HPDE6-E6E7 (cell line): ENCODE measurements around the gene TMEM115.

Experiments
- DNase-seq: peaks from one replicate; pipeline ENCODE4 v3.0.0; 2011; ENCODE audit warnings: missing footprints; ENCODE audit errors: extremely low spot score

TMEM115 gene, protein sequence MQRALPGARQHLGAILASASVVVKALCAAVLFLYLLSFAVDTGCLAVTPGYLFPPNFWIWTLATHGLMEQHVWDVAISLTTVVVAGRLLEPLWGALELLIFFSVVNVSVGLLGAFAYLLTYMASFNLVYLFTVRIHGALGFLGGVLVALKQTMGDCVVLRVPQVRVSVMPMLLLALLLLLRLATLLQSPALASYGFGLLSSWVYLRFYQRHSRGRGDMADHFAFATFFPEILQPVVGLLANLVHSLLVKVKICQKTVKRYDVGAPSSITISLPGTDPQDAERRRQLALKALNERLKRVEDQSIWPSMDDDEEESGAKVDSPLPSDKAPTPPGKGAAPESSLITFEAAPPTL

DNA sequence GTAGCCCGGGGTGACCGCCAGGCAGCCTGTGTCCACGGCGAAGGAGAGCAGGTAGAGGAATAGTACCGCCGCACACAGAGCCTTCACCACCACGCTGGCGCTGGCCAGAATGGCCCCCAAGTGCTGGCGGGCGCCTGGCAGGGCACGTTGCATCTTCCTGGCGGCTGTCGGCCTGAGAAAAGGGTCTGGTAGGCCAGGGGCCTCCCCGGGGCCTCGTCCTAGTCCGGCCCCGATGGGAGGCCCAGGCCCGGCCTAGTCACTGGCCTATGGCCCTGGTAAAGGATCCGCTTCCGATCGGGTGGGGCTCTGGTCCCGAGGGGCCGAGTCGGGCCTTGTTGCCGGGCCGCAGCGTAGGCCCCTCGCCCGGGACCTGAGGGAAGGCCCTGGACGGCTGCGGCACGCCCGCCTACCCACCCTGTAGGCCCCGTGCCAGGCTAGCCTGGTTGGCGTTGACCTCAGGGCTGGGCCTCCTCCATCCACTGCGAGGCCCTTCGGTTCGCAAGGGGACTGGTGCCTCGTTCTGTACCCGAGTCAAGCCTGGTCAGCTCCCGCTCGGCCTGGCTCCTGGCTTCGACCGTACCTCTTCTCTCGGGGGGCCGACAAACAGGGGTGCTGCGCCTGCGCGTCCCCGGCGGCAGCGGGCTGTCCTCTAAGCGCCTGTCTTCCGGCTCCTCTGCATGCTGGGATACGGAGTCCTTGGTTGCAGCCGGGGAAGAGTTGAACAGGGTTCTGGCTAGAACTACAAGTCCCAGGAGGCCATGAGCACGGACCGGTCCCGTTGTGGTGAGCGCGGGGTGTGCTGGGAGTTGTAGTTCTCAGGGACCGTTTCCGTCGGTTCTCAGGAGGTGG is at the start of gene TMEM115:
Gene TMEM115 (minus strand): TSS at position 611 of the 849 bp plus-strand sequence. CDS start 458 bp downstream, at position 153.
- DNase-seq: peak; percentile 80

DNA sequence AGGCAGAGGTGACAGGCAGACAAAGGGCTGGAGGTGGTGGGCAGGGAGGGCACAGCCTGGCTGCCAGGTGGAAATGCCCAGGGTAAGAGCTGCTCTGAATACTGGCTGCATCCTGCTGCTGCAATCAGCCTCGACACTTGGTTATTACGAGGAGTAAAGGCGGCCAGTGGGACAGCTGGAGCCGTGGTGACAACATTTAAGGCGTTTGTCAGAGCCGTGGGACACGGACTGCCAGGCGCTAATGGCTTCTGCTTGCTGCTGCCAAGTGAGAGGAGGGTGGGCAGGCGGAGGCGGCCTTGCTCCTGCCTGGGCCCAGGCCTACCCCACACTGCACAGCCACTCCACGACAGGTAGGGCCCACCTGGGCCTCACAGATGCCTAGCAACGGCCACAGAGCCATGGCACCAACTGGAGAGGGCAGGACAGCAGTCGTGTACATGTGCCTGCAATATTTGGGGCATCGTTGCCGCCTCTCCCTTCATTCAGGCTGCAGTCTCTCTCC is 49.2 kb upstream of the TMEM115 start:
- no peak for DNase-seq

DNA sequence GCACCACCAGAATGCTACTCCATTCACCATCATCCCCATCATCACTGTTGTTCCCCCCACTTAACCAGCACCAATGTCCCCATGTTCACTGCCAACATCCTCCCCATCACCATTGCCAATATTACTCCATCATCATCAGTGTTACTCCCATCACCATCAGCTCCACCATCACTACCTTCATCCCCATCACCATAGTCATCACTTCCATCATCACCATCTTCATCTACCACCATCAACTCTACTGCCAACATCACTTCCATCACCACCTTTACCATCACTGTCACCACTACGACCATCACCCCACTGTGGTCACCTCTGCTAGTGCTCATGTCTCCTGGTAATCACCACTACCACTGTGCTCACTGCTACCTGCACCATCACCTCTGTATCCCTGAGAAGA is 47.2 kb upstream of the TMEM115 start:
- no peak for DNase-seq

DNA sequence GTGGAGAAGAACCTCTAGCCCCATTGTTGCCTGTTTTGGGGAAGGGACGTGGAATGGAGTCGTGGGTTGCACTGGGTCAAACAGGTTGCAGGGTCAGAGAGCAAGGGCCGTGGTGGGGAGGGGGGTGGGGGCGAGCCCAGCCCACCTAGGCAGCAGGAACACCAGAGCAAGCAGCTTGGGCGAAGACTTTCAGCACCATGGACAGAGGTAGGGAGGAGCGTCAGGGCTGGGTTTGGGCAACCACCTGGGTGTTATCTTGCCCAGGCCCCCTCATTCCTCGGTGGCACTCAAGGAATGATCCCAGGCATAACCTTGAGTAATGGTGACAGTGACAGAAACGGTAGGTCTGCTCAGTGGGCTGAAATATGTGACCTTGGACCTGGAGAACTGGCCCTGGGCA is 45.9 kb upstream of the TMEM115 start:
- DNase-seq: no peak

DNA sequence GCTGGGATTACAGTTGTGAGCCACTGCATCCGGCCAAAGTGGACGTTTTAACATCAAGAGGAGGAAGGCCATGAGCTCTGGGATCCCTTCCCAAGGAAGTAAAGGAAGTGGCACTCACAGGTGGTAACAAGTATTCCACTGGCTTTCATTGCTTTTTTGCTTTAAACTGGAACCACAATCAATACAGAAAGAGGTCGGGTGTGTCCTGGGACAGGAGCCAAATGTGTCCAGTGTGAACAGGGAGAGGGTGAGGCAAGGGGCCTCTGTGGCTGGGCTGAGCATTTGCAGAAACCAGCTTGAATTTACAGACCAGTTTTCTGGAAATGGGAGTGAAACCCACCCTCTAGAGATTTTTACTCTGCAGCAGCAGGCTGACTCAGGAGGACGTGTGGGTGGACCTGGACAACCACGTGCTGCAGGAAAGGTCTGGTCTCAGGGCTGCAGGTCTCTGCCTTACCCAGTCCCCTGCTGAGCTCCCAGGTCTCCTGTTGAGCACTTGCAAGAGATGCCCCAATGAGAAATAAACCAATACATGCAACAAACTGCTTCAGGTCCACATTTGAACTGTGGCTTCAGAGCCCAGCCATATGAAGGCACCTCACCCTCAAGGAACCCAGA is 42.8 kb upstream of the TMEM115 start:
- DNase-seq: no peak

DNA sequence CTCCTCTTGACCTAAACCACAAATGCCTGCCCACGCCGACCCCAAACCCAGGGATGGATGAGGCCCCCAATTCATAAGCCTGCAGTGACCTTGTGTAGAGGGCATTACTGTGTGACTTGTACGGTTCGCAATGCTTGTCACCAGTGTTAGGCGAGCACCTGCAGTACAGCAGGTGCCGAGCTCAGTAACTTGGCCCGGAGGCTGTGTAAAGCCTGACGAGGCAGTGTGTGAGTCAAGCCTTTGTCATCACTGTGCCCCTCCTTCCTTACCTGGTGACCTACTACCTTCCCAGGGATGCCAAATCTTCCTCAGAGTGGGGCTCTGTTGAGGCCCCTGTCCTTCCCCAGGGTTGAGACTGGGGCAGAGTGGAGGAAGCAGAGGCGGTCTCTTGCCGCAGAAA is 37.2 kb upstream of the TMEM115 start:
- peak; percentile 82 for DNase-seq

DNA sequence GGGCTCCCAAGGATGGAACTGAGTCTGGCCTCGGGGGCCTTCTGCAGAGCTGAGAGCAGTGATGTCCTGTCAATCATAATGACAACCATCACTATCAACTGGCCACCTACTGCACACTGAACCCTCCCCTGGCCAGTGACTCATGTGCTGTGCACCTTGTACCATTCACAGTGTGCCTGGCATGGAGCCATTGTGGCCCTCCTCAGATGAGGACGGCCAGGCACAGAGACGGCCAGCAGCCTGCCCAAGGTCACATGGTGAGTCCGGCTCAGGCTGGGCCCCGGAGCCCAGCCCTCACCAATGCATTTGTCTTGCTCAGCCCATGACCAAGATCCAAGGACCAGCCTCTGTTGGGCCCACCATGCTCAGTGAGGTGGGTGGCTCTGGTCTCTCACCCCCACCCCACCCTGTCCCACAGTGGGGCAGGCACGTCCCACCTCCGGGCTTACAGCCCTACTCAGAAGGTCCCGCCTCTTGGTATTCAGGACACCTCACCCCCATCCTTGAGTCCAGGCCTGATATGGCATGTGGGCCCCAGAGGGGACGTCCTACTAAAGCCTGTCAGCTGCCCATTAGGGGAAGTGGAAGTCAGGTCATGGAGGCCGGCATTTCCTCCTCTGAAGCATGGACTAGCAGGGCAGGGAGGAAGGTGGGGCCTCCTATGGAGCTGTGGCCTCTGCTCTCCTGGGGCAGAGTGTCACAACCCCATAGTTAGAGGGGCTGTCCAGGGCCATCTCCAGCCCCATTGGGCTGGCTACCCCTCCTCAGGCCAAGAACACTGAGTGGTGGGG is 35.9 kb upstream of the TMEM115 start:
- no peak for DNase-seq

DNA sequence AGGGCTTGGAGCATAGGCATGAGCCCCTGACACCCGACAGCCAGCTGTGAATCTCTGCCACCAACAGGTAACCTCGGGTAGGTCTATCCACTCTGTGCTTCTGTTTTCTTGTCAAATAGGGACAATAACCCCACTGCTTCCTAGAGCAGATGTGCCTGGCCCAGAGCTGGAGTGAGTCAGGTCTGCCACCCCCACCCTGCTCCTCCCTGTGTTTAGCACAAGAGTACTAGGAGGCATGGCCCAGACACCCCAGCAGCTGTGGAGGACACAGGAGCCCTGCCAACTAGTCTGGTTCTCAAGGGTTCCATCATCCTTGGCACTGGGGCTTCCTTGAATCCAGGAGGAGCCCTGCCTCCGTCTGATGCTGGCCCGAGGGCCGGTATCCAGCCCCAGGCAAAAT is 33.7 kb upstream of the TMEM115 start:
- no peak for DNase-seq

DNA sequence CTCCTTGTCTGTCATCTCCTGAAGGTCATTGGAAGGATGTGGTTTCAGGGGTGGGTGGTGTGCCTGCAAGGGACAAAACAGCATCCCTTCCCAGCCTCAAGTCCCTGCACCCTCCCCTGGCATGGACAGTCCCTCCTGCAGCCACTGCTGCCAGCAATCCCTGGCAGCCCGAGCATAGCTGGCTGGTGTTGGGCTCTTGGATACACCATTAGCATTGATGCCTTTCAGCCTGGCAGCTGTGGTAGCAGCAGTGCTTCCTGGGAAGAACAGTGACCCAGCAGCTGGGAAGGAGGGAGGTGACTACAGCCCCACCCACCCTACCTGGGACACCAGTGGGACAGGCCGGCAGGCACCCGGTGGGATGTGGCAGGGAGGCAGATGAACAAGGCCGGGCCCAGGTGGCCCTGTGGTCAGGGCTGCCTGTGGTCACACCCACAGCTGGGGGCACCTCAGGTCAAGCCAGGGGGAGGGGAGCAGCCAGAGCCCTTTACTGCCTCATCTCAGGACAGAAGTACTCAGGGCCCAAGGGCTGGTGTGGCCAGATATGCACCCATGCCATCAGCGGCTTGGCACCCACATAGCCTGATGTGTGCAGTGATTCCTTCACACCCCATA is 32.9 kb upstream of the TMEM115 start:
- no peak for DNase-seq

DNA sequence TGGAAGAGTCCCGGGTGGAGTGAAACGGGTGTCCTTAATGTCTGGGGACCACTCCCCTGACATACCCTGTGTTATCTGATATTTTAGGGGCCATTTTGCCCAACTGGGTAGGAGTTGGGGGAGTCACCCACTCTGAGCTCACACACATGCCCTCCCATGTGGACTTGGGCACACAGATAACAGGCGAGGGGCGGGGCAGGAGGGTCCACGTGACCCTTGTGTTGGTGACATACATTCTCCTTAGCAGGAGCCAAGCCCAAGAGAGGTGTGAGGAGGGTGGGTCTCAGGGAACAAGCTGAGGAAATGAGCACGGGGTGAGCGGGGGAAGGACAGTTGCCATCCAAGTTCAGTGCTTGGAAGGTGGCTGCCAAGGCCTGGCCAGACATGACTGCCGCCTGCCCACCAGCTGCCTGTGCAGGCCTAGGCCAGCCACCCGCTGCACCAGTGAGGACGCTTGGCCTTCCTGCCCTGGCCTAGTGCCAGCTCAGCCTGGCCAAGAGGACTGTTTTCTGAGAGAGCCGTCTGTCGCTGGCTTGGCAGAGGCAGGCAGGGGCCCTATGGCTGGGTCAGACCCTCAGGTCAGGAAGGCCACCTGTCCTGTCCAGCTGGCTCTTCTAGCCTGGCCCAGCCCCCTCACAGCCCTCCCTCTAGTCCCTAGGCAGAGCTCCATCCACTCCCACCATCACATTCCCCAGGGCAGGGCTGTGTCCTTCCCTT is 31.3 kb upstream of the TMEM115 start:
- DNase-seq: no peak

DNA sequence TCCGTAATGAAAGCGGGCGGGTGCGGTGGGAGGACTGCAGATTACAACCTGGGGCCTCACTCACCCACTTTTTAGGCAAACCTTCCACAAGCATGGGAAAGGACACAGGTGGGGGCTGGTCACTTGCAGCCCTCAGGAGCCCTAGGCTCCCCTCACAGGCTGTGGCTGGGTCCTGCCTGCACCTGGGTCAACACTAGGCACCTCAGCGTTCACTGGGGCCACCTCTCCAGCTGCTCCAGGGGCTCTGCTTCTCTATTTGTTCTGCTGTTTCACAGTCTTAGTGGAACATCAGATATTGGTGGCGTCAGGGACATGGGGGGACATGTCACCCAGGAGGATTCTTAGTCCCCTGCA is 30.1 kb upstream of the TMEM115 start:
- DNase-seq: no peak

DNA sequence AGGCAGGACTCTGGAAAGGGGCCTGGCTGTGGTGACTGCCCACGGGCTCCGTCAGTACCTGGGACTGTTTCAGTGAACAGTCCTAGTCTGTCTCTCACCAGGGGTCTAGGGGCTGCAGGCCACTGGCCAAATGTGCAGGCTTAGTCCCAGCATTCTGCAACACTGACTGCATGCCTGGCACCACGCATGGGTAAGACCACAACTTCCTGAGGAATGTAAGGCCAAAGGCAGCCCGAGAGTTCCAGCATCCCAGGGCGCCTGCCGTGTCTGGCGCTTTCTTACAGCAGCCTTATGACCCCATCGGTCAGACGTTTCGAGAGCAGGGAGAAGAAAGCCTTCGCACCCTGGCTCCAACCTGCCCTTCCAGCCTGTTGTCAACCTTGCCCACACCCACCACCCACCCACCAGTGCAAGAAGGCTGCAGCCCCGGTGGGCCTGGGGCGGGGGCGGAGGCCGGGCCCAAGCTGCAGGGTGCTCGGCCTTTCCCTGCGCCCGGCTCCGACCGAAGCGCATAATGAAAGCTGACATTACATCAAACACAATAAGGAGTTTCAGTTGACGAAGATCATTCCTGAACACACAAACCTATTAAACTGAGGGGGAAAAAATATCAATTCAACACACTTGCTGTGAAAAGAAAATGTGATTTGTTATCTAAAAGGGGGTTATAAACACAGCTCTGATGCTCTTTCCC is 29.5 kb upstream of the TMEM115 start:
- no peak for DNase-seq

DNA sequence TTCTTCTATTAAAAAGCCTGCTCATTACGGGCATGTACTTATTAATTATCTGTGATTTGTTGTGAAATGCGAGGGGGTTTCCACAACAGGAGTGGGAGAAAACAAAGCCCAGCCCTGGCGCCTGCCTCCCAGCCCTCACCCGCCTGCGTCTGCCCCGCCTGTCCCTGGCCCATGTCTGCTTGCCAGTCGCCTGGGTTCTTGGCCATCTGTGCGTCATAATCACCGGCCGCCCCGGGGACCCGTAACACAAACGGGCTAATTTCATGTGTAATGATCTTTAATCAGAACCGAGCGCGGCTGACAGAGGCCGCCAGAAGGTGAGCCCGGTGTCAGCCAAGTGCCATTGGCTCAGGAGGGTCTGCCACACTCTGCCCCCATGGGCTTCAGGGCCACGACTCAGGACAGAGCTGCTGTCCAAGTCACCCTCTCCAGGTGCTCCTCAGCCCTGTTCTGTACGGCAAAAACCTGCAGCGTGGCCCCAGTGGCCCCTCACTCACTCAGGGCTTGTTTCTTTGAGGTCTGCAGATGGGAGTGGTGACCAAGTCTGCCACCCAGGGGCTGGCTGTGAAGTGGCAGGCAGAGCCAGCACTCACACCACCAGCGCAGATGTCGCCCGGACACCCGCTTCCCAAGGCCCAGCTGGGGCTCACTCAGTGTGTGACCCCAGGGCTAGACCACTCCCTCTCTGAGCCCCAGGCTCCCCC is 28.8 kb upstream of the TMEM115 start:
- no peak for DNase-seq

DNA sequence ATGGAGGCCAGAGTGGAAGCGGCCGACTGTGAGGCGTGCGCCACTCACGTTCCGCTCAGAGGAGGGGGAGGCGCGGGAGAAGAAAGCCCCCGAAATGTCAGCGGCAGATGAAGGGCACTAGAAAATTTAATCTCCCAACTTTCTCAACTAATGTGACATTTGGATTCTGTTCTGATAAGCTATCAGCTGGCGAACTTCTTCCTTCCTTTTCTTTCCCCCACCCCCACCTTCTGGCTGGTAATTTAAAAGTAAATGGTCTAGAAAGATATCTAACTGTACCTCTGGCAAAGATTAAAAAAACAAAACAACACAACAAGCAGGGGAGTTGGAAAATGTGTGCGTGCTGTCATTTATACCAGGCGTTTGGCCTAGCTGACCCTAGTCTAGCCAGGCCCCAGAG is 26.4 kb upstream of the TMEM115 start:
- no peak for DNase-seq

DNA sequence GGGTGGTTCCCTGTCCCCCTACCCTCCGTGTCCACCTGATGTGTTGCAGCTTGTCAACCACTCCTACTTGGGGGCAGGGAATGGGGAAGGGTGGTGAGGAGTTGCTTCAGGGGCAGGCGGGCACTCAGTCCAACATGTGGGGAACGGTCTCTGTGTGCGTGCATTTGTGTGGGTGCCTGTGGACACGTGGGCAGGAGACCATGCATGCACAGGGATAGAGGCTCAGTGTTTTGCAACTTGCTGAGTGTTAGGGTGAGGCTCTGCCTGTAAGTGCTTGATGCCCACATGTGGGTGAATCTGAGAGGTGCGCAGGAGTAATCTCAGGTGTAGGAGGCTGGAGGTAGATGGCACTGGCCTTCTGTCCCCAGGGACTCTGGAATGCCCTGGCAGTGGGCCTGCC is 24.4 kb upstream of the TMEM115 start:
- DNase-seq: no peak

DNA sequence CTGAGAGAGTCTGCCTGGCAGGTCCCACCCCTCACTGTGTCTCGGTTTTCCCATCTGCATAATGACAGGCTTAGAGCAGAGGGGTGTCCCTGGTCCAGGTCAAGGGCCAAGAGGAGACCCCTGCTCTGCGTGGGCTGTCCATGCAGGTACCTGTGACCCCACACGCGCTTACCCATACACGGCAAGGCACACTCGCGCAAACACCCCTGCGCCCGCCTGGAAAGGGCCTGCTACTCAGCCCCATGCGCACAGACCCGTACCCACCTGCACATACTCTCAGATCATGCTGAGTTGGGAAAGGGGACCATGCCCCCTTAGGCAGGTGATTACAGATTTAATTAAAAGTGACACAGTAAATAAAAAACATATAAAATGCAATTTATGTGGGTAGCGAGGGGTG is 23.4 kb upstream of the TMEM115 start:
- DNase-seq: no peak

DNA sequence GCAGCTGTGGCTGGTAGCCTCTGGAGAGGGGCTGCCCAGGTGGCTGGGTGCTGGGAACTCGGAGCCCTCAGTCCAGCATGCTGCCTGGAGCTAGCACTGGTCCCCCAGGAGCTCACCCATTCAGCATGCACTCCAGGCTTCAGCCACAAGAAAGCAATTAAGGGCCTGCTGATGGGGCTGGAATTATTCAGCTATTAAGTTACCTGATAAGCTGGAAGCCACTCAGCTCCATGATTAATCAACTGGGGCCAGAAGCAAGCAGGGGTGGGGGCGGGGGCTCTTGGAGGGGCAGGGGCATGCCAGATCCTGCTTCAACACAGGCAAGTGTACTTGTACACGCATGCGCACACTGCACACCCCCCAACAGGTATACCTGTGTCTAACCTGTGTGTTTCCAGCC is 22.1 kb upstream of the TMEM115 start:
- DNase-seq: no peak

DNA sequence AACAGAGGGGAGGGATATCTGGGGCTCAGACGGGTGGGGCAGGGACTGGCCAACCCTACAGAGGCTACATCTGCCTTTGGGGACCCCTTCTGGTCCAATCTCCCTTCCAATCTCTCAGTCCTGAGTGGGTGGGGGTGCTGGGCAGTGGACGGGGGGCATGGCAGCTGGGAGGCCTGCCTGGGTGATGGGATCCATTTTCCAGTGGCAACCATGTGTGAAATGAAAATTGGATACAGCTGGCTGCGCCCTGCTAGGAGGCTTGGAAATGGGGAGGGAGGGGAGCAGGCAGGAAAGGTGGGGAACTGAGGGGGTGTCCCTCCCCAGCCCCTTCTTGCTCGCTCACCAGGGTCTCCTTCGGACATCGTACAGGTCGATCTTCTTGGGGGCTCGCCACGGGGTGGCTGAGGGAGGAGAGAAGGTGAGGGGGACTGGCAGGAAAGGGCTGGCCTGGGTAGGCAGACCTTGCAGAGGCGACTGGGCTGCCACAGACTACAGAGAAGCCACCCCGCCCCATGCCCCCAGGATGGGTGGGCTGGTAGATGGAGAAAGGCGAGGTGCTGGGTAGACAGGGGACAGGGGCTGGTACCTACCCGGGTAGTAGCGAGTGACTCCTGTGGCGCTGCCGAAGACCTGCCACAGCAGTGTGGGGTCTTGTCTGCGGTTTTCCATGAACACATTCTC is 21.2 kb upstream of the TMEM115 start:
- no peak for DNase-seq

DNA sequence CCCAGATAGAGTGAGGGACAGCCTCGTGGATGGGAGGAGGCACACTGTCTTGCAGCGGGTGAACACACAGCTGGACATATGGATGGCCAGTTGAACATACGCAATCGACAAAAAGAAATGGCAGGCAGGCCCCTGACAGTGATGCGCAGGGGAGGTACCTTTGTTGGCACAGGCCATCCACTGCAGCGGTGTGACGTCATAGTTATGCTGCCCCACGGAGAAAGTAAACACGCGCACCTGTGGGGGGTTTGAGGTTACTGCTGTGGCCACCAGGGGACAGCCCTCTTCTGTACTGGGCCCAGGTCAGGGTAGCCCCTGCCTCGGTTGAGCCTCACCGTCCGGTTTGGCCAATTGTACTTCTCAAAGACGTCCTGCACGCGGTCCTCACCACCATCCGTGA is 19.4 kb upstream of the TMEM115 start:
- DNase-seq: no peak
